ENCODE results near the gene C1QTNF2. TPM values are rescaled to one million over a fixed set of nuclear protein-coding genes. Genes with fewer than 3 reads are reported as not detected.

The C1QTNF2 gene
- total and polyA plus RNA-seq, 2 of the 8 experiments (the other 6 are each of a cell fraction or from before 2014, with no cell fraction given): 1.0 to 2.0 TPM

DNA sequence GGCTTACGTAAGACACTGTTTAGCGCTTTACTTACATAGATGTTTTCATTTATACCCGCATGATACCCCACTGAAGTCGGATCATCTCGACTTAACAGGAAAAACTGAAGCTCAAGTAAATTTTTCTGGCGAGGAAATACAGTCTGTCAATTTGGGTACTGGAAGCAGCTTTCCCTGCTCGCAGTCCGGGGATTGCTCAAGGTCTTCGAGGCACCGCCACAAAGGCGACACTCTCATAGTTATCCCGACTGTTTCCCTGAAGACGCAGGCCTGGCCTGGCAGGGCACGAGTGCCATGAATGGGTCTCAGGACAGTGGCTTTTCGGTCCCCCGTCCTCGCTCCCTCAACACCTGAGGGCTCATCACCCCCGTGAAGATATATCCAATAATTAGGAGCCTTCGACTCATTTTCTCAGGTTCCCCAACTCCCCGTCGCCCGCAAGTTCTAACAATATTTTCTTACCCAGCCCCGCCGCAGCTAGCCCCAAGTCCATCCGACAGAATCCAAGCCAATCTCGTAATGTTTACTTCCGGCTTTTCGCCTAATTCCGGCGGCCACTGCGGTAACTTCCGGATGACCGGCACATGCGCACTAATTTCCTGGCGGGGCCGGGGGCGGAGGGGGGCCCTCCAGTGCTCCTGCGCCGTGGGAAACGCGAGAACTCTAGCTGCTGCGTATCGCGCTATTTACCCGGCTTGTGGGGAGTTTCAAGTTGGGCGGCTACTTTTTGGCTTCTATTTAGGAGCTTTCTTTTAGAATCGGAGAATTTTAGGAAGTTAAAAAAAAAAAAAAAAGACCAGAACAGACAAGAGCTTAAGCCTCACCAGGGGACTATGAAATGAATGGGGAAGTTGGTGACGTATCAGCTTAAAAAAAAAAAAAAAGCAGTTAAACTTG lies 48.4 kb upstream of the C1QTNF2 start, which contains the start of gene SLU7 (continued):
- TF ChIP-seq, protein P1, sequence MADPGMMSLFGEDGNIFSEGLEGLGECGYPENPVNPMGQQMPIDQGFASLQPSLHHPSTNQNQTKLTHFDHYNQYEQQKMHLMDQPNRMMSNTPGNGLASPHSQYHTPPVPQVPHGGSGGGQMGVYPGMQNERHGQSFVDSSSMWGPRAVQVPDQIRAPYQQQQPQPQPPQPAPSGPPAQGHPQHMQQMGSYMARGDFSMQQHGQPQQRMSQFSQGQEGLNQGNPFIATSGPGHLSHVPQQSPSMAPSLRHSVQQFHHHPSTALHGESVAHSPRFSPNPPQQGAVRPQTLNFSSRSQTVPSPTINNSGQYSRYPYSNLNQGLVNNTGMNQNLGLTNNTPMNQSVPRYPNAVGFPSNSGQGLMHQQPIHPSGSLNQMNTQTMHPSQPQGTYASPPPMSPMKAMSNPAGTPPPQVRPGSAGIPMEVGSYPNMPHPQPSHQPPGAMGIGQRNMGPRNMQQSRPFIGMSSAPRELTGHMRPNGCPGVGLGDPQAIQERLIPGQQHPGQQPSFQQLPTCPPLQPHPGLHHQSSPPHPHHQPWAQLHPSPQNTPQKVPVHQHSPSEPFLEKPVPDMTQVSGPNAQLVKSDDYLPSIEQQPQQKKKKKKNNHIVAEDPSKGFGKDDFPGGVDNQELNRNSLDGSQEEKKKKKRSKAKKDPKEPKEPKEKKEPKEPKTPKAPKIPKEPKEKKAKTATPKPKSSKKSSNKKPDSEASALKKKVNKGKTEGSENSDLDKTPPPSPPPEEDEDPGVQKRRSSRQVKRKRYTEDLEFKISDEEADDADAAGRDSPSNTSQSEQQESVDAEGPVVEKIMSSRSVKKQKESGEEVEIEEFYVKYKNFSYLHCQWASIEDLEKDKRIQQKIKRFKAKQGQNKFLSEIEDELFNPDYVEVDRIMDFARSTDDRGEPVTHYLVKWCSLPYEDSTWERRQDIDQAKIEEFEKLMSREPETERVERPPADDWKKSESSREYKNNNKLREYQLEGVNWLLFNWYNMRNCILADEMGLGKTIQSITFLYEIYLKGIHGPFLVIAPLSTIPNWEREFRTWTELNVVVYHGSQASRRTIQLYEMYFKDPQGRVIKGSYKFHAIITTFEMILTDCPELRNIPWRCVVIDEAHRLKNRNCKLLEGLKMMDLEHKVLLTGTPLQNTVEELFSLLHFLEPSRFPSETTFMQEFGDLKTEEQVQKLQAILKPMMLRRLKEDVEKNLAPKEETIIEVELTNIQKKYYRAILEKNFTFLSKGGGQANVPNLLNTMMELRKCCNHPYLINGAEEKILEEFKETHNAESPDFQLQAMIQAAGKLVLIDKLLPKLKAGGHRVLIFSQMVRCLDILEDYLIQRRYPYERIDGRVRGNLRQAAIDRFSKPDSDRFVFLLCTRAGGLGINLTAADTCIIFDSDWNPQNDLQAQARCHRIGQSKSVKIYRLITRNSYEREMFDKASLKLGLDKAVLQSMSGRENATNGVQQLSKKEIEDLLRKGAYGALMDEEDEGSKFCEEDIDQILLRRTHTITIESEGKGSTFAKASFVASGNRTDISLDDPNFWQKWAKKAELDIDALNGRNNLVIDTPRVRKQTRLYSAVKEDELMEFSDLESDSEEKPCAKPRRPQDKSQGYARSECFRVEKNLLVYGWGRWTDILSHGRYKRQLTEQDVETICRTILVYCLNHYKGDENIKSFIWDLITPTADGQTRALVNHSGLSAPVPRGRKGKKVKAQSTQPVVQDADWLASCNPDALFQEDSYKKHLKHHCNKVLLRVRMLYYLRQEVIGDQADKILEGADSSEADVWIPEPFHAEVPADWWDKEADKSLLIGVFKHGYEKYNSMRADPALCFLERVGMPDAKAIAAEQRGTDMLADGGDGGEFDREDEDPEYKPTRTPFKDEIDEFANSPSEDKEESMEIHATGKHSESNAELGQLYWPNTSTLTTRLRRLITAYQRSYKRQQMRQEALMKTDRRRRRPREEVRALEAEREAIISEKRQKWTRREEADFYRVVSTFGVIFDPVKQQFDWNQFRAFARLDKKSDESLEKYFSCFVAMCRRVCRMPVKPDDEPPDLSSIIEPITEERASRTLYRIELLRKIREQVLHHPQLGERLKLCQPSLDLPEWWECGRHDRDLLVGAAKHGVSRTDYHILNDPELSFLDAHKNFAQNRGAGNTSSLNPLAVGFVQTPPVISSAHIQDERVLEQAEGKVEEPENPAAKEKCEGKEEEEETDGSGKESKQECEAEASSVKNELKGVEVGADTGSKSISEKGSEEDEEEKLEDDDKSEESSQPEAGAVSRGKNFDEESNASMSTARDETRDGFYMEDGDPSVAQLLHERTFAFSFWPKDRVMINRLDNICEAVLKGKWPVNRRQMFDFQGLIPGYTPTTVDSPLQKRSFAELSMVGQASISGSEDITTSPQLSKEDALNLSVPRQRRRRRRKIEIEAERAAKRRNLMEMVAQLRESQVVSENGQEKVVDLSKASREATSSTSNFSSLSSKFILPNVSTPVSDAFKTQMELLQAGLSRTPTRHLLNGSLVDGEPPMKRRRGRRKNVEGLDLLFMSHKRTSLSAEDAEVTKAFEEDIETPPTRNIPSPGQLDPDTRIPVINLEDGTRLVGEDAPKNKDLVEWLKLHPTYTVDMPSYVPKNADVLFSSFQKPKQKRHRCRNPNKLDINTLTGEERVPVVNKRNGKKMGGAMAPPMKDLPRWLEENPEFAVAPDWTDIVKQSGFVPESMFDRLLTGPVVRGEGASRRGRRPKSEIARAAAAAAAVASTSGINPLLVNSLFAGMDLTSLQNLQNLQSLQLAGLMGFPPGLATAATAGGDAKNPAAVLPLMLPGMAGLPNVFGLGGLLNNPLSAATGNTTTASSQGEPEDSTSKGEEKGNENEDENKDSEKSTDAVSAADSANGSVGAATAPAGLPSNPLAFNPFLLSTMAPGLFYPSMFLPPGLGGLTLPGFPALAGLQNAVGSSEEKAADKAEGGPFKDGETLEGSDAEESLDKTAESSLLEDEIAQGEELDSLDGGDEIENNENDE (IDR thresholded peaks at IDR 0.05; ENCODE audit: insufficient replicate concordance, low read length): no peak
- TF ChIP-seq CREB1 (IDR thresholded peaks at IDR 0.05) (no peak), RAD21 (IDR thresholded peaks at IDR 0.05 in 1 of 2, conservative IDR thresholded peaks at IDR 0.05 in 1 of 2; ENCODE audit: low read depth in 2 of 2, low read length in 2 of 2) (no peak), CHD1 (IDR thresholded peaks at IDR 0.05; ENCODE audit: low read depth, low read length) (no peak), EGR1 (IDR thresholded peaks at IDR 0.05; ENCODE audit: borderline replicate concordance, low read depth, low read length) (peak; percentile 86), TCF12 (IDR thresholded peaks at IDR 0.05; ENCODE audit: low read depth, low read length) (no peak), CTBP2 (IDR thresholded peaks at IDR 0.05; ENCODE audit: borderline replicate concordance, insufficient read depth, insufficient read length, low read length) (no peak), TAF1 (IDR thresholded peaks at IDR 0.05; ENCODE audit: low read depth, low read length) (peak; percentile 90)
